Cardiac muscle cell (in vitro differentiated cells and primary cell): ENCODE data around the gene HEBP1. TPM values are rescaled to one million over a fixed set of nuclear protein-coding genes. Genes with fewer than 3 reads are reported as not detected.
"Not testable (repeated sequence)": the region's sequence is repeated elsewhere in the genome, so short reads cannot be mapped to it uniquely, and the experiment has no call there.

Source experiments
- DNase-seq, 2 donors: peaks; one replicate each; pipeline versions ENCODE4 v3.0.0 to v3.0.0-alpha.2; 2010 to 2017; ENCODE audit warnings: low read depth in 1 of 2, low spot score in 1 of 2
- H3K27ac ChIP-seq: fragments of 200-600 bp; sonication (generic); 2 replicates; pipeline ENCODE4 v1.5.1; 2016
- H3K27me3 ChIP-seq: fragments of 200-600 bp; sonication (generic); 2 replicates; pipeline ENCODE4 v1.6.0; 2016; ENCODE audit warnings: control low read depth
- H3K36me3 ChIP-seq: fragments of 200-600 bp; sonication (generic); 2 replicates; pipeline ENCODE4 v1.5.1; 2016; ENCODE audit warnings: control low read depth
- H3K4me1 ChIP-seq: fragments of 200-600 bp; sonication (generic); 2 replicates; pipeline ENCODE4 v1.8.1; 2017; ENCODE audit warnings: low read depth, mild to moderate bottlenecking, mixed run types
- H3K4me3 ChIP-seq: fragments of 200-600 bp; sonication (generic); 2 replicates; pipeline ENCODE4 v1.5.1; 2016; ENCODE audit warnings: mild to moderate bottlenecking
- H3K9me3 ChIP-seq: fragments of 200-600 bp; sonication (generic); 2 replicates; pipeline ENCODE4 v1.5.1; 2017; ENCODE audit warnings: low read depth, mild to moderate bottlenecking, control low read depth
- CTCF ChIP-seq: IDR thresholded peaks from 2 replicates; pipeline ENCODE4 v1.5.1; 2012; ENCODE audit warnings: low read depth, mild to moderate bottlenecking, low read length
- polyA plus RNA-seq: library from polyadenylated mRNA; unstranded; fragments of >200 nt; fragmentation: Nextera tagmentation; extraction: Ambion mirVana; gene quantifications from 2 replicates; pipeline ENCODE4 v1.2.1, GENCODE V29; 2016
- total RNA-seq: library from RNA; depleted of rRNA; stranded (reverse); fragments of >200 nt; gene quantifications from 2 replicates; pipeline ENCODE4 v1.2.3, GENCODE V29; 2016

Gene HEBP1
- total and polyA plus RNA-seq, 2 experiments from 2014 or later, result 31.2 to 44.1 TPM

GRCh38 chr12:13036881-13037280 is 36.8 kb upstream of the HEBP1 start:
- Histone ChIP-seq H3K36me3 (no peaks in the 10 kb centered on the region), H3K27ac (no peak overlapping the region), H3K27me3 (no peaks in the 10 kb centered on the region), H3K9me3 (no peaks in the 10 kb centered on the region), H3K4me1 (no peaks in the 10 kb centered on the region), H3K4me3 (no peak overlapping the region)
- TF ChIP-seq CTCF, result no peak
- DNase-seq, result no peak

GRCh38 chr12:13035335-13035734 is 35.3 kb upstream of the HEBP1 start:
- not testable (repeated sequence) for DNase-seq, H3K4me1 ChIP-seq, H3K36me3 ChIP-seq, H3K27me3 ChIP-seq, H3K27ac ChIP-seq, H3K9me3 ChIP-seq, H3K4me3 ChIP-seq

- no peak for DNase-seq
- Histone ChIP-seq H3K4me3 (no peak overlapping the region), H3K27ac (no peak overlapping the region), H3K27me3 (no peaks in the 10 kb centered on the region), H3K9me3 (no peaks in the 10 kb centered on the region), H3K4me1 (no peaks in the 10 kb centered on the region), H3K36me3 (no peaks in the 10 kb centered on the region)
- TF ChIP-seq CTCF, result no peak
Measured at GRCh38 chr12:13033476-13033875, 33.4 kb upstream of the HEBP1 start.

- no peak overlapping the region for H3K4me3 ChIP-seq
- H3K27me3 ChIP-seq, result no peaks in the 10 kb centered on the region
- H3K27ac ChIP-seq, result no peak overlapping the region
- no peaks in the 10 kb centered on the region for H3K9me3 ChIP-seq
- no peaks in the 10 kb centered on the region for H3K36me3 ChIP-seq
- no peak for TF ChIP-seq CTCF
- H3K4me1 ChIP-seq, result no peaks in the 10 kb centered on the region
- DNase-seq, result no peak
Measured at GRCh38 chr12:13032164-13032563, 32.1 kb upstream of the HEBP1 start.

- H3K36me3 ChIP-seq, result no peaks in the 10 kb centered on the region
- H3K9me3 ChIP-seq, result no peaks in the 10 kb centered on the region
- no peak for TF ChIP-seq CTCF
- H3K27me3 ChIP-seq, result no peaks in the 10 kb centered on the region
- no peaks in the 10 kb centered on the region for H3K4me1 ChIP-seq
- no peak for DNase-seq
- no peak overlapping the region for H3K27ac ChIP-seq
- no peak overlapping the region for H3K4me3 ChIP-seq
Measured at GRCh38 chr12:13030541-13031291, 30.7 kb upstream of the HEBP1 start.

- Histone ChIP-seq H3K27me3 (no peaks in the 10 kb centered on the region), H3K4me3 (no peak overlapping the region), H3K4me1 (no peaks in the 10 kb centered on the region), H3K27ac (no peak overlapping the region), H3K36me3 (no peaks in the 10 kb centered on the region), H3K9me3 (no peaks in the 10 kb centered on the region)
- no peak for DNase-seq
- TF ChIP-seq CTCF, result no peak
Measured at GRCh38 chr12:13028825-13029570, 28.9 kb upstream of the HEBP1 start.
